Astrocyte of the spinal cord (primary cell): Measurements from ENCODE around the gene SLC3A2.
A peak's percentile ranks its signal among the peaks of the same experiment; 100 is the strongest.

Source experiments
- DNase-seq: peaks from one replicate; pipeline ENCODE4 v3.0.0; 2011; ENCODE audit warnings: low read depth, low spot score
- H3K4me3 ChIP-seq: 2 replicates; pipeline ENCODE4 v1.5.1; 2011; ENCODE audit warnings: low read depth, mild to moderate bottlenecking, low read length, moderate library complexity
- in situ Hi-C: cut with HindIII; loops from 2 replicates; pipeline ENCODE4 v1.10.0; 2017; ENCODE audit warnings: low sequenced_read_pairs
- TF ChIP-seq, protein P1 (sequence below): IDR thresholded peaks from 2 replicates; pipeline ENCODE4 v1.5.1; 2012; ENCODE audit warnings: low read depth, mild to moderate bottlenecking, low read length, inconsistent platforms

The SLC3A2 gene

DNA sequence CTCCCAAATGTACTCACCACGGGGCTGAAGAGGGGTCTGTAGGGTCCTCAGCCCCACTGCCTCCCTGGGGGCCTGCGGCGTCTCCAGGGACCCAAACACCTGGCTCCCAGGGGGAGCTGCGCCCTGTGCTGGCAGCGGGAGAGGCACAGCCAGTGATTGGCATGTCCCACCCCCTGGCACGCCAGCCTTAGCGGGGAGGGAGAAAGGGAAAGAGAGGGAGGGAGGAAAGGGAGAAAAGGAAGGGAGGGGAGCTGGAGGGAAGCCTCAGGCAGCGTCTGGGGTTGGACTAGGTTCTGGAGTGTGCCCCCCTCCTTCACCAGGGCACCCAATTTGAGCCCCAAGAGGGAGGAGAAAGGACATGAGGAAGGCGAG lies 40.5 kb downstream of the SLC3A2 start, which contains the start of gene CHRM1:
Gene CHRM1 (minus strand): TSS at position 163 of the 372 bp plus-strand sequence. CDS start 10,263 bp downstream, outside the sequence.
- TF ChIP-seq, protein P1, sequence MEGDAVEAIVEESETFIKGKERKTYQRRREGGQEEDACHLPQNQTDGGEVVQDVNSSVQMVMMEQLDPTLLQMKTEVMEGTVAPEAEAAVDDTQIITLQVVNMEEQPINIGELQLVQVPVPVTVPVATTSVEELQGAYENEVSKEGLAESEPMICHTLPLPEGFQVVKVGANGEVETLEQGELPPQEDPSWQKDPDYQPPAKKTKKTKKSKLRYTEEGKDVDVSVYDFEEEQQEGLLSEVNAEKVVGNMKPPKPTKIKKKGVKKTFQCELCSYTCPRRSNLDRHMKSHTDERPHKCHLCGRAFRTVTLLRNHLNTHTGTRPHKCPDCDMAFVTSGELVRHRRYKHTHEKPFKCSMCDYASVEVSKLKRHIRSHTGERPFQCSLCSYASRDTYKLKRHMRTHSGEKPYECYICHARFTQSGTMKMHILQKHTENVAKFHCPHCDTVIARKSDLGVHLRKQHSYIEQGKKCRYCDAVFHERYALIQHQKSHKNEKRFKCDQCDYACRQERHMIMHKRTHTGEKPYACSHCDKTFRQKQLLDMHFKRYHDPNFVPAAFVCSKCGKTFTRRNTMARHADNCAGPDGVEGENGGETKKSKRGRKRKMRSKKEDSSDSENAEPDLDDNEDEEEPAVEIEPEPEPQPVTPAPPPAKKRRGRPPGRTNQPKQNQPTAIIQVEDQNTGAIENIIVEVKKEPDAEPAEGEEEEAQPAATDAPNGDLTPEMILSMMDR = no peak
- DNase-seq = no peak
- in situ Hi-C loops = loop anchor here (25.0 kb wide), 1 partner anchor 91 kb away; the partner anchor contains the start of gene SLC22A8
- no peak within 1 kb of the TSS for H3K4me3 ChIP-seq

DNA sequence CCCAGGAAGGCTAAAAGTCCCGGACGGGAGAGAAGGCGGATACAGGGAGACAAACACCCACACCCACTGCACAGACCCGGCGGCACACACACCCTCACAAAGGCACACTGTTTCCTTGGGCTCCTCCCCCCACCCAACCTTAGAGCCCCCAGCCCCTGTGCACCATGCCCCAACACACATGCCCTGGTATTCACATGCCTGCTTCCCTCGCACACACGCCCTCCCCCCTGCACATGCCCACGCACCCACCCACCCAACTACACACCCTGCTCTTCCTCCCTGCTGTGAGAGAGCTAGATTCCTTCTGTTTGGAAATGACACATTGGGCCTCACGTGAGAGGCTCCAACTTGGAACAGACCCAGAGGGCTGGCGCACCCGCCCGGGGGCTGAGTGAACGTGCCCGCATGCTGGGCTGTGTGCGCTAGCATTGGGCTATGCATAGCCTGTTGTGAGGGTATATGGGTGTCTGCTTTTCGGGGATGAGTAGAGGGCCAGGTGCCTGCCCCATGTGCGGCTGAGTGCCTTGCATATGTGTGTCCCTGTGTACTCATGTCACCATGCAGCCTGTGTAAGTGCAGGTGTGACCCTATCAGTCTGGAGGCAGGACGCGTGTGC lies 41.0 kb downstream of the SLC3A2 start:
- in situ Hi-C loops = loop anchor here (25.0 kb wide), 1 partner anchor 91 kb away; the partner anchor contains the start of gene SLC22A8
- TF ChIP-seq, protein P1 = no peak
- no peak for DNase-seq
- H3K4me3 ChIP-seq = no peak overlapping the region

DNA sequence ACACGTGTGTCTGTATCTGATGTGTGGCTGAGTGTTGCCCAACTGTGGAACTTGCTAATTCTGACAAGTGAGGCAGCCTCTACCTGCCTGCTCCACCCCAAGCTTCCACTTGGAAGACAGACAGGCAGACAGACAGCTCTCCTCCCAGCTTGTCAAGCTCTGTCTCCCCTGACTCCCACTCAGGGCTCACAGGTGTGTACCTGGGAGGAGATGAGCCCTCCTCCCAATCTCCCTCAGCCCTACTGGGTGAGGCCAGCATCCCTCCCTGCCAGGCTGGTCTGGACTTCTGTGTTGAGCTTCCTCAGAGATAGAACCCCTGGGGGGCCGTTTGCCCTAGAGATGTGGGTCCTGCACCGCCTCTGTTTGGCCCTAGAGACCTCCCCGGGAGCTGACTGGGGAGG lies 41.5 kb downstream of the SLC3A2 start:
- in situ Hi-C loops = loop anchor here (25.0 kb wide), 1 partner anchor 90 kb away; the partner anchor contains the start of gene SLC22A8
- no peak for DNase-seq
- no peak overlapping the region for H3K4me3 ChIP-seq
- TF ChIP-seq, protein P1 = no peak

DNA sequence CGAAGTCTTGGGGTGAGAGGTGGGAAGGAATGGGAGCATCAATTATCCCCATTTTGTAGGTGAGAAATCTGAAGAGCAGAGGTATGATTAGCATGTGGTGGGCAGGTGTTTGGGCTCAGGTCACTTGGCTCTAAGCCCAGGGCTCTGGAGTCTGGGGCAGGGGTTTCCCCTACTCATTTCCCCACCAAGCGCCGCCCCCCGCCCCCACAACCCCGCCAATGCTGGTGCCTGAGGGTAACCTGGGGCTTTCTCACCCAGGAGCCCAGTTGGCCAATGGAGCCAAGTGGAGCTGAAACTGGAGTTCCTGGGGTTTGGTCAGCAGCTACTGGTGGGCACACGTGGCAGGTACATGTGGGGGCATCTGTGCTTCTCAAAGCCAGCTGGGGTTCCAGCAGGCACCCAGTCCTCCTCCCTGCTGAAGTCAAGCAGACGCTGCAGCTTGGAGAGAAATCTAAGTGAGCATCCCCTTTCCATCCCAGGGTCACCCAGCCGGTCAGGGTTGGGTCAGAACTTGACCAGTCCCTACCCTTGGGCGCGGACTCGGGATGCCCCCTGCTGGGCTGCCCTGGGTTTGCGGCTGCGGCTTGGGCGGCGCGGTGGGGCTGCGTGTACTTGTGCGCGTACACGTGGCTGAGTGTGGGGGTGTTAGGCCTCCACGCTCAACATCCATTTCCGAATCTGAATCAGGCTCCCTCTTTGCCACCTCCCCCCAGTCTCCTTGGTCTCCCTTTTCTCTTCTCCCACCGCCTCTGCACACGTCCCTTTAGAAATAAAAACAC lies 42.1 kb downstream of the SLC3A2 start:
- TF ChIP-seq, protein P1 = peak; percentile 38
- H3K4me3 ChIP-seq = no peak overlapping the region
- in situ Hi-C loops = loop anchor here (25.0 kb wide), 1 partner anchor 89 kb away; the partner anchor contains the start of gene SLC22A8
- no peak for DNase-seq

DNA sequence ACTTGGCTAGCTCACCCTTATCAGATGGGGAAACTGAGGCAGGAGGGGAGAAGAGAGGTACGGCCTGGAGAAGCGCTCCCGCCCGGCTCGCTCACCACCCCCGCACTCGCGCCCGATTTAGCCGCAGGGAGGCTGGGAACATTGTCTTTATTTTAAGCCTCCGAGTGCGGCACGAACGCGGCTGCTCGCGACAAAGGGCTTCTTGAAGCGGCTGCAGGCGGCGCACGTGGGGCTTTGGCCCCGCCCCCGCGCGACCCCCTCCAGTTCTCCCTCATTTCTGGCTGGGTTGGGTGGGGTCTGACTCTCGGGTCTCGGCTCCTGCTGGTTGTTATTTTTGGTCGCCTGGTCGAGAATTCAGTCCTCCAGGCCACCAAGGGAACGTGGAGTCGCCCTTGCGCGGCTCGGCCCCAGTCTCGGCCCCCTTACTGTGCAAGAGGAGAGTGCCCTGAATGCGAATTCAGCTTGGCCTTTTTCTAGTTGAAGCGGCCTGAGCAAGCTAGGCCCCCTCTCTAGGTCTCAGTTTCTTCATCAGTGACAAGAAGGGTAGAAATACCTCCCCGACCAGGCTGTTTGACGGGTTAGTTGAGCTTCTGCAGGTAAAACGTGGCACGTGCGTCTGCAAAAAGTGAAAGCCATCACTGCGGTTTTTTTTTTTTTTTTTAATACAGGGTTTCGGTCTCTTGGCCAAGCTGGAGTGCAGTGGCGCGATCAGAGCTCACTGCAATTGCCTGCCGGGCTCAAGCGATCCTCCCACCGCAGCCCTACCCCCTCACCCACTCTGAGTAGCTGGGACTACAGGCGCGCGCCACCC lies 43.1 kb downstream of the SLC3A2 start:
- in situ Hi-C loops = loop anchor here (25.0 kb wide), 1 partner anchor 88 kb away; the partner anchor contains the start of gene SLC22A8
- TF ChIP-seq, protein P1 = no peak
- no peak overlapping the region for H3K4me3 ChIP-seq
- no peak for DNase-seq

DNA sequence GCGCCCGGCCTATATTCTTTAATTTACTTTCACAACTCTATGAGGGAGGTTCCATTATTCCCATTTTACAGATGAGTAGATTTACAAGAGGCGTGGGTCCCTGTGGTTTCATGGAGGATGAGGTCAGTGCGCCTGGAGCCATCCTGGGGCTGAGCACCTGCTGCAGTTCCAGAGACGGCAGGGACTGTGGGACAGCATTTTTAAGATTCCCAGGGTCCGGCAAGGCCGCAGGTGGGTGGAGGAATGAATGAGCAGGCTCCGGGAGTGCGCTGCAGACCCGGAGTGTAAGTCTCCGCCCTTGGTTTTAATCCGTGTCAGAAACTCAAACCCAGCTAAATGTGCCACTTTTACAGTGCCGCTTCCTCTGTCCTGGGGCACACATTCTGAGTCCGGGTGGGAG lies 44.6 kb downstream of the SLC3A2 start:
- in situ Hi-C loops = no loop called here

More for the DNA sequence above, 44.6 kb downstream of the SLC3A2 start:
- DNase-seq = no peak
- TF ChIP-seq, protein P1 = no peak
- no peak overlapping the region for H3K4me3 ChIP-seq
